Fibroblast of mammary gland (primary cell): ENCODE measurements around the gene ITPKB.

Experiments used
- DNase-seq: peaks from one replicate; pipeline ENCODE4 v3.0.0-alpha.2; 2010; ENCODE audit warnings: low read depth
- H3K4me3 ChIP-seq: 2 replicates; pipeline ENCODE4 v1.5.1; 2011; ENCODE audit warnings: low read depth, mild to moderate bottlenecking, low read length, moderate library complexity; ENCODE audit not compliant: control insufficient read depth
- TF ChIP-seq, protein P1 (sequence below): conservative IDR thresholded peaks from 2 replicates; pipeline ENCODE4 v1.5.1; 2011; ENCODE audit warnings: low read depth, low read length, inconsistent platforms; ENCODE audit not compliant: control insufficient read depth, insufficient read depth

ITPKB gene

DNA sequence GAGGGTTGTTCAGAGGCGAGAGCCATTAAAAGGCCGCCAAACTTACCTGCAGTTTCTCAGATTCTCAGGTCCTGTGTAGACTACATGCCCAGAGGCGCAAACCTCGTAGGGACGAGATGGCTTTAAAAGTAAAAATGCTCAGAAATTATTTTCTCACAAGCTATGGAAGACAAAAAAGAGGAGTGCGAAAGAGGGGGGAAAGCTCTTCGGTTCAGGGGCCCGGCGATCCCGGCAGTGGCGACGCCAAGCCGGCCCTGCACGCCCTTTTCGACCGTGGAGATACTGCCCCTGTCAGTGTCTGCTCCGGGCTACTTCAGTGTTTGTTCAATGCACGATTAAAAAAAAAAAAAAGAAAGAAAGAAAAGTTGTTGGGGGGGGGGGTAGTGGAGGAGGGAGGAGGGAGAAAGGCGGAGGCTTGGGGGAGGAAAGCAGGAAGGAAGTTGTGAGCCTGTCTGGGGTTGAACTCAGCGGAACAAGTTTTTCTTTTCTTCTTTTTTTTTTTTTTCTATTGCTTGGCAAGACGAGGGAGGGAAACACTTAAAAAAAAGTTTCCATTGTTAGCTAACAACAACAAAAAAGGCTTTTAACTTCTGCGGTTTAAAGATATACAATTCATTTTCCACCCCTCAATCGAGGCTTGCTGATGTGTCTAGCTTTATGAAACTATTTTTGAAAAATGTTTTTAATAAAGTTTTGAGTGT lies at the start of gene ITPKB:
Gene ITPKB, minus strand, starts transcription at position 288 of the 701 bp plus-strand sequence. CDS start 1,824 bp downstream, outside the sequence.
- H3K4me3 ChIP-seq: peak within 1 kb of the TSS; percentile 60
- peak; percentile 78 for DNase-seq
- TF ChIP-seq, protein P1, sequence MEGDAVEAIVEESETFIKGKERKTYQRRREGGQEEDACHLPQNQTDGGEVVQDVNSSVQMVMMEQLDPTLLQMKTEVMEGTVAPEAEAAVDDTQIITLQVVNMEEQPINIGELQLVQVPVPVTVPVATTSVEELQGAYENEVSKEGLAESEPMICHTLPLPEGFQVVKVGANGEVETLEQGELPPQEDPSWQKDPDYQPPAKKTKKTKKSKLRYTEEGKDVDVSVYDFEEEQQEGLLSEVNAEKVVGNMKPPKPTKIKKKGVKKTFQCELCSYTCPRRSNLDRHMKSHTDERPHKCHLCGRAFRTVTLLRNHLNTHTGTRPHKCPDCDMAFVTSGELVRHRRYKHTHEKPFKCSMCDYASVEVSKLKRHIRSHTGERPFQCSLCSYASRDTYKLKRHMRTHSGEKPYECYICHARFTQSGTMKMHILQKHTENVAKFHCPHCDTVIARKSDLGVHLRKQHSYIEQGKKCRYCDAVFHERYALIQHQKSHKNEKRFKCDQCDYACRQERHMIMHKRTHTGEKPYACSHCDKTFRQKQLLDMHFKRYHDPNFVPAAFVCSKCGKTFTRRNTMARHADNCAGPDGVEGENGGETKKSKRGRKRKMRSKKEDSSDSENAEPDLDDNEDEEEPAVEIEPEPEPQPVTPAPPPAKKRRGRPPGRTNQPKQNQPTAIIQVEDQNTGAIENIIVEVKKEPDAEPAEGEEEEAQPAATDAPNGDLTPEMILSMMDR: no peak

DNA sequence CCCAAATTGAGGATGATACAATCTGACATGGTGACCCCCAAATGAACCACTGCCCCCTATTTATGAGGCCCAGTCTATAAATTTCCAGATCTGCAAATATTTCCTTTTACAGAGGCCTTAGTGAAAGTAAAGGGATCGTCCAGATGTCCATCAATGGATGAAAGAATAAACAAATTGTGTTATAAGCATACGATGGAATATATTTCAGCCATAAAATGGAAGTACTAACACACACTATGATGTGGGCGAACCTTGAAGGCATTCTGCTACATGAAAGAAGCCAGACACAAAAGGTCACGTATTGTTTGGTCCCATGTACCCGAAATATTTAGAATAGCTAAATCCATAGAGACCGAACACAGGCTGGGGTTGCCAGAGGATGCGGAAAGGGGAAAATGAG lies 48.6 kb upstream of the ITPKB start:
- DNase-seq: no peak
- TF ChIP-seq, protein P1: no peak
- H3K4me3 ChIP-seq: no peak overlapping the region

DNA sequence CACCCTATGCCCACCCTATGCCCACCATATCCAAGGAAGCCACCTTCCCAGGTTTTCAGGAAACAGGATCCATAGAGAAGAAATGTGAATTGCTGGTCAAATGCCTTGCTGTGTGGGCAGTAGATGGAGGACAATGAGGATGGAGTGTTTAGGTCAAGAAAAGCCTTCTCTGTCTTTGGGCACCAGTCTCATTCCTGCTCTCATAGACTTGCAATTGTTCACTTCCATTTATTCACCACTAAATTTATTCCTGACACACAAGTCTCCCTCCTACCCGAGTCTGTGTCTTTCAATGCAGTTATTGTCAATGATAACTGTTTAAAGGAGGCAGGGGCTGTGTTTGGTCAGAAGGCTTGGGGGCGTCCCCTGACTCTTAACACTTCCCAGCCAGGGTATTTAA lies 48.0 kb upstream of the ITPKB start:
- TF ChIP-seq, protein P1: no peak
- H3K4me3 ChIP-seq: no peak overlapping the region
- DNase-seq: no peak

DNA sequence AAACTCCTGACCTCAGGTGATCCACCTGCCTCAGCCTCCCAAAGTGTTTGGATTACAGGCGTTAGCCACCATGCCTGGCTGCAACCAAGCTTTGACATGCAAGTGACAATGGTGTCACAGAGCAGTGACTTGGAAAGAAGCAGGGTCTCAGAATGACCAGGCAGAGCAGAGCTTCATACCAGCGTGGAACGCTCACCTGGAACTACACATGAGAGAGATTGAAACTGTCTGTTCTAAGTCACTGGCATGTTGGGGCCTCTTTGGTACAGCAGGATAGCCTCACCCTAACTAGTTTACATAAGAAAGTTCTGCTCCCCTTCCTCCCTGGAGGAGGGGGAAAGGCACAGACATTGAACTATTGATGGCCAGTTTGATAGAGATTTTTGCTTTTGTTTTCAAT lies 47.5 kb upstream of the ITPKB start:
- H3K4me3 ChIP-seq: no peak overlapping the region
- TF ChIP-seq, protein P1: no peak
- DNase-seq: no peak

DNA sequence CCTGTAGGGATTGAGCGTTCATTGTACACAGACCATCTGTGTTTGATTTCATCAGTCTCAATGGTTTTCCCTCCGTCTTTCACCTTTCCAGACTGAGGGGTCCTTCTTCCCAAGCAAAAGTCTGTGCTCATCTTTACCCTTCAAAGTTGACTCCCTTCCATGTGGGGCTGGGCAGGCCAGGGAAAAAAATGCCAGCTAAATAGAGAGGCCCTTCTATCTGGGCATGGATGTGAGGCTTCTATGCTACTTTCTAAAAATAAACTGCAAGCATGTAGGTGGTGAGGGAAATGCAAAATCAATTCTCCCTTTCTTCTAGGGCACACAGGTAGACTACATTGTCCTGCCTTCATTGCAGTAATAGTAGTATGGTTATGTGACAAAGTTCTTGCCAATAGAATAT lies 46.7 kb upstream of the ITPKB start:
- H3K4me3 ChIP-seq: no peak overlapping the region
- TF ChIP-seq, protein P1: no peak
- no peak for DNase-seq

DNA sequence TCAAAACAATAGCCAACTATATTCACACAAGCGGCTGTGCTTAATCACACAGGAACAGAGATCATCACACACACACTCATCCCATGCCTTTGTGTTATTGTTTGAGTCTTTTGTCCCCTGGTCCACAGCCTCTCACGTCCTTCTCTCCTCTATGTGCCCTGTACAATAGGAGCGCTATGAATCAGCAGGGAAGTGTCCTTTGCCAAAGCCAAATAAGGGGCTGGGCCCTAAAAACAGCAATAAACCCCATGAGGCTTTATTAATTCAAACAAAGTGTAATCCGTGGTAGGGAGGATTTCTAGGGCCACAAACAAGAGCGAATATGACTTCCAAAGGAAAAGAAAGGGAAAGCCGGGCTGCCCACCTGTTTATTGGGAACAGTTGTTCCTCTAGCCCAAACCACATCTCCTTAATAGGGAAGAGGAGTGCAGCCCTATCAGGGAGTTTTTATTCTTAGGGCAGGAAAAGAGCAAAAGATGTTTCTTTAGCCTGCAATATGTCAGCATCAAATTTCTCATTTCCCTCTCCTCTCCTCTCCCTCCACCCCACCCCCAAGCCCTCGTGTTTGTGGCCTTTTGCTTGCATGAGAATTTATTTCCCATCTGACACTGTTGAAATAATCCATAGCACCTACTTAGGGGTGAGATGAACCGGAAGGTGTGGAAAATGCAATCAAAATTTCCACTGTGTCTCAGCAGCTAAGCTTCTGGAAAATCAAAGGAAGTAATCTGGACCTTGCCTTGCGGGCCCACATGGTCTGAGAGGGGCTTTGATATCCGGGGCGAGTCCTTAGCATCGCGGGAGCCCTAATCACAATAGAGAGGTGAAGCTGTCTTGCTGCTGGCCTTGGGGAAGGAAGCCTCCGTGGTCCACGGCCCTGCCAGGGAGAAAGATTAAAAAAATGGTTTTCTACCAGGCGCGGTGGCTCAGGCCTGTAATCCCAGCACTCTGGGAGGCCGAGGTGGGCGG lies 45.3 kb upstream of the ITPKB start:
- DNase-seq: peak; percentile 10
- no peak overlapping the region for H3K4me3 ChIP-seq
- TF ChIP-seq, protein P1: no peak
